Tibial nerve (tissue), 4 donors: Measurements from ENCODE around the gene COL25A1.

ENCODE experiments used
- EP300 ChIP-seq, 2 donors: sonication (generic); formaldehyde crosslinking; IDR thresholded peaks; one replicate each; pipeline ENCODE4 v1.6.1; 2017; ENCODE audit warnings: antibody characterized with exemption in 2 of 2, mild to moderate bottlenecking in 1 of 2
- POLR2A ChIP-seq, 2 donors: fragments of 450-650 bp; IDR thresholded peaks; one replicate each; pipeline ENCODE4 v1.6.1; 2017; ENCODE audit warnings: antibody characterized with exemption in 2 of 2, mild to moderate bottlenecking in 2 of 2, moderate library complexity in 2 of 2
- TF ChIP-seq, protein P1 (sequence below), 5 experiments: fragments of 200-600 bp in 3 of 5; fragments of 450-650 bp in 2 of 5; sonication (generic) in 3 of 5; IDR thresholded peaks; one replicate each; pipeline ENCODE4 v1.5.1; 2016 to 2019; ENCODE audit warnings: antibody characterized with exemption in 5 of 5, mild to moderate bottlenecking in 3 of 5, moderate library complexity in 2 of 5

GRCh38 chr4:108988464-108989195 is 313.8 kb downstream of the COL25A1 start:
- TF ChIP-seq, protein P1, sequence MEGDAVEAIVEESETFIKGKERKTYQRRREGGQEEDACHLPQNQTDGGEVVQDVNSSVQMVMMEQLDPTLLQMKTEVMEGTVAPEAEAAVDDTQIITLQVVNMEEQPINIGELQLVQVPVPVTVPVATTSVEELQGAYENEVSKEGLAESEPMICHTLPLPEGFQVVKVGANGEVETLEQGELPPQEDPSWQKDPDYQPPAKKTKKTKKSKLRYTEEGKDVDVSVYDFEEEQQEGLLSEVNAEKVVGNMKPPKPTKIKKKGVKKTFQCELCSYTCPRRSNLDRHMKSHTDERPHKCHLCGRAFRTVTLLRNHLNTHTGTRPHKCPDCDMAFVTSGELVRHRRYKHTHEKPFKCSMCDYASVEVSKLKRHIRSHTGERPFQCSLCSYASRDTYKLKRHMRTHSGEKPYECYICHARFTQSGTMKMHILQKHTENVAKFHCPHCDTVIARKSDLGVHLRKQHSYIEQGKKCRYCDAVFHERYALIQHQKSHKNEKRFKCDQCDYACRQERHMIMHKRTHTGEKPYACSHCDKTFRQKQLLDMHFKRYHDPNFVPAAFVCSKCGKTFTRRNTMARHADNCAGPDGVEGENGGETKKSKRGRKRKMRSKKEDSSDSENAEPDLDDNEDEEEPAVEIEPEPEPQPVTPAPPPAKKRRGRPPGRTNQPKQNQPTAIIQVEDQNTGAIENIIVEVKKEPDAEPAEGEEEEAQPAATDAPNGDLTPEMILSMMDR (IDR thresholded peaks at IDR 0.05), result no peak
- TF ChIP-seq POLR2A (IDR thresholded peaks at IDR 0.05), result no peak
- no peak for TF ChIP-seq EP300 (IDR thresholded peaks at IDR 0.05)
